ENCODE data around the gene COPG2. TPM values are rescaled to one million over a fixed set of nuclear protein-coding genes. Genes with fewer than 3 reads are reported as not detected.
"Not testable (repeated sequence)": the region's sequence is repeated elsewhere in the genome, so short reads cannot be mapped to it uniquely, and the experiment has no call there.

Gene COPG2
- total and polyA plus RNA-seq, 8 donors, result 16.6 to 50.3 (median 44.2) TPM

- intact Hi-C loops (cut with DNase I), result no loop called here
- Histone ChIP-seq H3K27ac (no peak overlapping the region), H3K36me3 (no peaks in the 10 kb centered on the region), H3K4me1 (no peaks in the 10 kb centered on the region), H3K9me3 (no peaks in the 10 kb centered on the region), H3K4me3 (no peak overlapping the region), H3K27me3 (no peaks in the 10 kb centered on the region)
- peak; percentile 23 to 28 for TF ChIP-seq CTCF (IDR thresholded peaks at IDR 0.05)
- DNase-seq (peak in 1 of 4 donors; percentile 32), ATAC-seq (peak; percentile 32)
Measured at GRCh38 chr7:130695840-130696239, 27.3 kb upstream of the COPG2 start.

DNA sequence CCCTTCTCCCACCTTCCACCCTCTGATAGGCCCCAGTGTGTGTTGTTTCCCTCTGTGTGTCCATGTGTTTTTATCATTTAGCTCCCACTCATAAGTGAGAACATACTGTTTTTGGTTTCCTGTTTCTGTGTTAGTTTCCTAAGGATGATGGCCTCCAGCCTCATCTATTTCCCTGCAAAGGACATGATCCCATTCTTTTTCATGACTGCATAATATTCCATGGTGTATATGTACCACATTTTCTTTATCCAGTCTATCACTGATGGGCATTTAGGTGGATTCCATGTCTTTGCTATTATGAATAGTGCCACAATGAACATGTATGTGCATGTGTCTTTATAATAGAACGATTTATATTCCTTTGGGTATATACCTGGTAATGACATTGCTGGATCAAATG is 23.8 kb upstream of the COPG2 start:
- H3K27me3 ChIP-seq; H3K36me3 ChIP-seq; ATAC-seq; intact Hi-C loops (cut with DNase I); DNase-seq; H3K4me3 ChIP-seq; H3K27ac ChIP-seq; H3K4me1 ChIP-seq: not testable (repeated sequence)
- peaks cover 0 to 15% of the 10 kb centered on the region in 2 donors for H3K9me3 ChIP-seq

GRCh38 chr7:130689683-130690082 is 21.1 kb upstream of the COPG2 start:
- no peak for TF ChIP-seq CTCF (IDR thresholded peaks at IDR 0.05)
- intact Hi-C loops (cut with DNase I), result no loop called here
- H3K9me3 ChIP-seq, result peaks cover 0 to 15% of the 10 kb centered on the region in 2 donors
- no peaks in the 10 kb centered on the region for H3K27me3 ChIP-seq
- DNase-seq (no peak), ATAC-seq (no peak)
- no peak overlapping the region for H3K27ac ChIP-seq
- no peak overlapping the region for H3K4me3 ChIP-seq
- H3K4me1 ChIP-seq, result no peaks in the 10 kb centered on the region
- no peaks in the 10 kb centered on the region for H3K36me3 ChIP-seq

DNA sequence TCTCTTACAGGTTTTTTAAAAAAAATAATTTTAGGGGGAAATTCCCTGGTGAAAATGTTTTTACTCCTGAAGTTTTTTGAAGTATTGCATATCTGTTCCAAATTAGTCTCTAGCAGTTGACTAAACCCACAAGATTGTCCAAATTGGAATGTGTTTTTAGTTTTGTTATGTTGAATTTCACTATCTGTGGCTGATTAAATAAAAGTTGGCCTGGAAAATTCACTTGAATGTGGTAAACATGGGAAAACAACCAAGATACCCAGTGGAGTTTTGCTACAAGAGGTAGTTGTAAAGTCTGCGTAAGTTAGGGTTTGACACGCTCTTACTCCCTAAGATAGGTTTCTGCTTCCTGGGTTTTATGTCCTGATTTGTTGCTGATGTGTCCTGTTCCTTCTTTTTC is 14.5 kb upstream of the COPG2 start:
- H3K4me1 ChIP-seq, result no peaks in the 10 kb centered on the region
- intact Hi-C loops (cut with DNase I), result no loop called here
- no peaks in the 10 kb centered on the region for H3K36me3 ChIP-seq
- ATAC-seq (no peak), DNase-seq (no peak)
- no peak overlapping the region for H3K4me3 ChIP-seq
- H3K27me3 ChIP-seq, result no peaks in the 10 kb centered on the region
- no peak overlapping the region for H3K27ac ChIP-seq
- H3K9me3 ChIP-seq, result no peaks in the 10 kb centered on the region
- no peak for TF ChIP-seq CTCF (IDR thresholded peaks at IDR 0.05)

GRCh38 chr7:130674456-130674855 is 5.9 kb upstream of the COPG2 start:
- TF ChIP-seq CTCF (IDR thresholded peaks at IDR 0.05), result no peak
- H3K27ac ChIP-seq, result no peak overlapping the region

DNA sequence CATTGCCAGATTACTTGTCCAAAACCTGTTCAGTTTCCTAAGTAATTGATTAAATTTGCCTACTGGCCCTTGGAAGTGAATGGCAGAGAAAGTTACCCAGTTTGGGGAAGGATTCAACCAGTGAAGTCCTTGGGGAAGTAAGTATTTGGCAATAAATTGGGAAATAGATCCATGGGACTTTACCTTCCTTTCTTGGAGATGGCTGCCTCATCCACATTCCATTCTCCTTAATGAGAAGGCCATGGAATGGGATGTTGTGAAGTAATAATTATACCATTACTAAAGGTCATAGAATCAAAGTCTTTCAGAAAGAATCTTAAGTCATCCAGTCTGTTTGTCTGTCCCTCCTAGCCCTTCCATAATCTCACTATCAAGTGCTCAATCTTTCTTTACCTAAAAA is 4.5 kb upstream of the COPG2 start:
- Histone ChIP-seq H3K36me3 (no peaks in the 10 kb centered on the region), H3K4me1 (peaks cover 0 to 11% of the 10 kb centered on the region in 2 donors), H3K27me3 (no peaks in the 10 kb centered on the region), H3K9me3 (no peaks in the 10 kb centered on the region), H3K4me3 (no peak overlapping the region), H3K27ac (no peak overlapping the region)
- no peak for DNase-seq
- intact Hi-C loops (cut with DNase I), result no loop called here
- TF ChIP-seq CTCF (IDR thresholded peaks at IDR 0.05), result no peak
- ATAC-seq, result no peak

More at GRCh38 chr7:130674456-130674855, 5.9 kb upstream of the COPG2 start:
- intact Hi-C loops (cut with DNase I), result no loop called here
- Histone ChIP-seq H3K36me3 (no peaks in the 10 kb centered on the region), H3K4me1 (peaks cover 0 to 6% of the 10 kb centered on the region in 2 donors), H3K9me3 (no peaks in the 10 kb centered on the region), H3K4me3 (no peak overlapping the region), H3K27me3 (no peaks in the 10 kb centered on the region)
- ATAC-seq, result no peak
- no peak for DNase-seq
